Suprapubic skin (tissue), 3 donors: ENCODE results near the gene C3.

ENCODE experiments used
- CTCF ChIP-seq, 2 donors: fragments of 200-600 bp in 1 of 2; fragments of 450-650 bp in 1 of 2; sonication (generic) in 1 of 2; IDR thresholded peaks; one replicate each; pipeline ENCODE4 v1.5.1; 2016 to 2019; ENCODE audit warnings: antibody characterized with exemption in 2 of 2, mild to moderate bottlenecking in 1 of 2, moderate library complexity in 1 of 2
- POLR2AphosphoS5 ChIP-seq, 3 donors: sonication (generic); formaldehyde crosslinking; IDR thresholded peaks; one replicate each; pipeline ENCODE4 v1.6.1; 2017; ENCODE audit warnings: antibody characterized with exemption in 3 of 3

GRCh38 chr19:6652805-6653094 lies 67.7 kb downstream of the C3 start:
- no peak for TF ChIP-seq POLR2AphosphoS5 (IDR thresholded peaks at IDR 0.05)
- TF ChIP-seq CTCF (IDR thresholded peaks at IDR 0.05): no peak
